Anterior cingulate cortex (tissue), 58 donors: ENCODE data around the gene ACTN2.
"Not testable (repeated sequence)": the region's sequence is repeated elsewhere in the genome, so short reads cannot be mapped to it uniquely, and the experiment has no call there.

Experiments used
- DNase-seq, 58 donors: peaks; one replicate each; lab custom pipeline; 2025; lab: John Stamatoyannopoulos, UW

The ACTN2 gene

DNA sequence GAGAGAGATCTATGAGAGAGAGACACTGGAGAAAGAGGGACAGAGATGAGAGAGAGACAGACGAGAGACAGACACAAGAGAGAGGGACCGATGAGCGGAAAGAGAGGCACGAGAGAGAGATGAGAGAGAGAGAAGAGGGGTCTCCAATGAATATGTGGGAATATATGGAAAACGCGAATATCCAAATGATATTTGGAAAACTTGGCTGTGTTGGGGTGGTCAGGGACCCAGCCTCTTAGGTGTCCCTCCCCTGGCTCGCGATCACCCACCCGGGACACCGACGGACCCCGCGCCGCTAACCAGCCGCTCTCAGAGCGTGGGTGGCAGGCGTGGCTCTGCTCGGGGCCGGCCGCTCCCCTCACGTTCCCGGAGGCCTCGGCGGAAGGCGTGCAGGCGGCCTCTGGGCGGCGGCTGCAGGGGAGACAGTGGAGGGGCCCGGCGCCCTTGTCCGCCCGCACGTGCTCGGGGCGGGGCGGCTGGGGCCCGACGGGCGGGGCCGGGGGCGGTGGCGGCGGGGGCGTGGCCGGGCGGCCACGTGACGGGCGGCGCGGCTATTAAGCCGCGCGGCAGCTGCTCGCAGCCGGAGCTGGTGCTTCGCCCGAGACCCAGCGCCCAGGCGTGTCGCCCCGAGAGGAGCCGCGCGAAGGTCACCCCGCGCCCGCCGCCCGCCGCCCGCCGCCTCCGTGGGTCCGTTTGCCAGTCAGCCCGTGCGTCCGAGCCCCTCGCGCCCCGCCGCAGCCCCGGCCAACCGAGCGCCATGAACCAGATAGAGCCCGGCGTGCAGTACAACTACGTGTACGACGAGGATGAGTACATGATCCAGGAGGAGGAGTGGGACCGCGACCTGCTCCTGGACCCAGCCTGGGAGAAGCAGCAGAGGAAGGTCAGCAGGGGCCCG, at the start of gene ACTN2:
TSS of gene ACTN2 (plus strand) at position 583 of the 898 bp plus-strand sequence. CDS start at position 758, 175 bp downstream.
- DNase-seq = peak in 36 of 58 donors; percentile 11 to 74 (median 42)

DNA sequence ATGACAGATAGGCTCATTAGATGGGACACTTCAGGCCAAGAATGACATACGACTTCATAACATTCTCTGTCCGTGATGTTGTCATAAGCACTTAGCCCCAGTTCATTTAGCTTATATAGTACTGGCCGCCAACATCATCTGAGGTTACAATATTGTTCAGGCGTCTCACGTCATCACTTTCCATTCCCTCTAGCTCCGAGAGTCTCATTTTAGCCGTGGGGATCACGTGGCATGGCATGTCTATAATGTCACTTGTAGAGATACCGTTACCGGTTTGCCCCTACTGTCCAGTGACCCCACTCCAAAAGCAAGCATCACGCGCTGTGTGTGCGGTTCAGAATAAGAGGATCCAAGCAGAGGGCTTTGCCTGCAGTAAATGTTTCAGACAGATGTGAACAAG, 47.4 kb upstream of the ACTN2 start:
- peak in 1 of 58 donors; percentile 4 for DNase-seq

DNA sequence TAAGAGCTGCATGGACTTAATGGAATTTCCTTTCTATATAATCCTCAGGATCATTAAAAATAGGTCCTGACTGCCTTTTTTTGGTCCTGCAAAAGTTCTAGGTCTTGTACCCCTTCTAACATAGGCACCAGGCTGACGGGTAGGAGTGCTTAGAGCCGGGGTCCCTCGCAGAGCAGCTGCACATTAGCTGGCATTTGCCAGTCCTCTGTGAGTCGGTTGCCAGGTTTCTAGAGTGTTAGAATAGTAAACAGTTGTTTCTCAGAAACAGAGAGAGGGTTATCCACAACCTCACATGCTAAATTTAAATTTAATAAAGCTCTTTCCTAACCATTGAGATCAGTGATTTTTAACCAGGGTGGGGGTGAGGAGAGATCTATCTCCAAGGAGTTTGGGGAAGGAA, 46.6 kb upstream of the ACTN2 start:
- DNase-seq = no peak

DNA sequence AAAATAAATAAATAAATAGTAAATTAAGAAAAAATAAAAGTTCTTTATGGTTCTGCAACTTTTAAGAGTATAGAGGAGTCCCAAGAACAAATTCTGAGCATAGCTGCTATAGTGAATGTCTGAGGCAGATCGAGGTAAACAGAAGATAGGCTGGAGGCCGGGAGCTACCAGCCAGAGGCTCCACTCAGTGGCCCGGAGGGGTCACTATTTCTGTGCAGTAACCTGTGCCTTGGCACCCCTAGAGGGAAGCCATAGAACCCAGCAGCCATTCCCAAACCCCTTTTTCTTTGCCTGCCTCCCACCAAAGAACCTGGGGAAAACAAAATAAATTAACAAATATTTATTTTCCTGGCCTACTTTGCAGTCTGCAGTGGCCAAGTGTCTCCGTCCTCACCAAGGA, 43.5 kb upstream of the ACTN2 start:
- DNase-seq = no peak

DNA sequence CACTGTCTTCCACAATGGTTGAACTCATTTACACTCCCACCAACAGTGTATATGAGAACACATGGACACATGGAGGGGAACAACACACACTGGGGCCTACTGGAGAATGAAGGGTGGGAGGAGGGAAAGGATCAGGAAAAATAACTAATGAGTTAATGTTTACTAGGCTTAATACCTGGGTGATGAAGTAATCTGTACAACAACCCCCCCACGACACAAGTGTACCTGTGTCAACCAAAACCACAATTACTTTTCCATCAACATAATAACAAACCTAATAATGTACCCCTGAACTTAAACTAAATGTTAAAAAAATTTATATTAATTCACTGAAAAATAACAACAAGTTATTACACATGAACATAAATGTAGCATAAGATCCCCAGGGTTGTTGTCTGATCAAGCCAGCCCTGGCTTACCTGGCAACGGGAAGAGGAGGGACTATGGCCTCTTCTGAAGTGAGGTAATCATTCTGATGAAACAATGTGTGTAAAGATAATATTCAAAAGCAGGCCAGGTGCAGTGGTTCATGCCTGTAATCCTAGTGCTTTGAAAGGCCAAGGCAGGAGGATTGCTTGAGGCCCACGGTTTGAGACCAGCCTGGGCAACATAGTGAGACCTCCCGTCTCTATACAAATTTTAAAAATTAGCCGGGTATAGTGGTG, 41.2 kb upstream of the ACTN2 start:
- DNase-seq = no peak

DNA sequence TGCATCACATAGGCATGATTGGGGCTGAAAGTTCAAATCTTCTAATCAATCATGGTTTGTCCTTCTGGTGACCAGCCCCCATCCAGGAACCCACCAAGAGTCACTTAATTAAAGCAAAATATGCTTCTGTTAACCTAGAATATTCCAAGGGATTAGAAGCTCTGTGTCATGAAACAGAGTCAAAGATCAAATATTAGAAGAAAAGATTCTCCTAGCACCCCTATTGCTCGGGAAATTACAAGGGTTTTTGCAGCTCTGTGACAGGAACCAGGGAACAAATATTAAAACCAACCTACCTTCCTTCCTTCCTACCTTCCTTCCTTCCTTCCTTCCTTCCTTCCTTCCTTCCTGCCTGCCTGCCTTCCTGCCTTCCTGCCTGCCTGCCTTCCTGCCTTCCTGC, 31.8 kb upstream of the ACTN2 start:
- DNase-seq = no peak

DNA sequence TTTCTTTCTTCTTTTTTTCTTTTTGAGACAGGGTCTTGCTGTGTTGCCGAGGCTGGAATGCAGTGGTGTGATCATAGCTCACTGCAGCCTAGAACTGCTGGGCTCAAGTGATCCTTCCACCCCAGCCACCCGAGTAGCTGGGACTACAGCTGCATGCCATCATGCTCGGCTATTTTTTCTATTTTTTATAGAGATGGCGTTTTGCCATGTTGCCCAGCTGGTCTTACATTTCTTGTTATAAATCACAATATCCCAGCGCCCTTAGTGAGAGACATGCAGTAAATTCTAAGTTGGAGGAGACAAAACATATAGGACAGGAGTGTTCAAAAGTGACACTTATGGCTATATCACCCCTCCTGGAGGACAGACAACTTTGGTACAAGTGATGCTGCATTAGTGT, 31.3 kb upstream of the ACTN2 start:
- DNase-seq = peak in 4 of 58 donors; percentile 1 to 19 (median 2)

DNA sequence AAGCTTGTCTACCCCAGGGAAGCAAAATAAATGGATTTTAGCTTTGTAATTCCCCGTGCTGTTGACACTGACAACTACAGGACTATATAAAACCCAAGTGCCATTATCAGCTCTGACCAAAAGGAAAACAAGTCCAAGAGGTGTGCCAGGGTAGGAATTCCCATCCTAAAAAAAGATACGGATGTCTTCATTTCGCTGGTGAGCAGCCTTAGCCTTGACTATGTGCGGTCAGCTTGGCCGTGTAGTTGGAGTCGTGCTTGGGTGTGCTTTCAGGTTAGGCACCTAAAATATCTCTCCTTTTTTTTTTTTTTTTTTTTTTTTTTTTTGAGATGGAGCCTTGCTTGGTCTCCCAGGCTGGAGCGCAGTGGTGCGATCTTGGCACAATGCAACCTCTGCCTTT, 28.9 kb upstream of the ACTN2 start:
- DNase-seq = no peak

DNA sequence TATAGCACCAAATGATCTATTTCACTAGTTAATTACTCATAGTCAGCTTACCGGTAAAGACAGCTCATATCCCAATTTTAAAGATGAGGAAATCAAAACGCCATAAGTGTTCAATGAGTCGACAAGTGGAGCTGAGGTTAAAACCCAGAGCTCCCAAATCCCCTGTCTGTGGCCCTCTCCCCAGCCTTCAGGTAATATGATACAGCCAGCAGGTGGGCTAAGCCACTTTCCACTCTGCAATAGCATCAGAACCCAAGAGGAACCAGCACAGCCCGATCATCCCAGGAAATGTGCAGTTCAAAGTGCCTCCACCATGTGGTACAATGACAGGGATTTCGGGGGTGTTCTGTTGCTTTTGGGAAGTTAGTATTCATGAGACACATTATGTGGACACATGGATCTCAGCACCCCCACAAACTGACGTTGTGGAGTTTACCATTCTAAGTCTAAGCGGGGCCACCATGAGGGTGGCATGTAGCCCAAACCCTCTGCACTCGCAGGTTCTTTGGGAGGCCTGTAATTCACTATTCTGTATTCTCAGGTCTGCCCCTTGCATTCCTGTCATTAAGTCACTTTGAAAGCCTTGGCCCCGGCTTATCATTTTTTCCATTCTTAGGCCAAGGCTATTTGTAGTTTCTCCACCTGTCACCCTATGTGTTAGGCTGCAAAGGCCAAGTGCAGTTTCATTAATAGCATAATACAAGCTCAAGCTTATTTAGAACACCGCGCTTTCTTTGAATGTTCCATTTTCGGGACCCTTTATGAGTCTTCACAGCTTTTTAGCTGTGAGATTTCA, 26.3 kb upstream of the ACTN2 start:
- DNase-seq = no peak

DNA sequence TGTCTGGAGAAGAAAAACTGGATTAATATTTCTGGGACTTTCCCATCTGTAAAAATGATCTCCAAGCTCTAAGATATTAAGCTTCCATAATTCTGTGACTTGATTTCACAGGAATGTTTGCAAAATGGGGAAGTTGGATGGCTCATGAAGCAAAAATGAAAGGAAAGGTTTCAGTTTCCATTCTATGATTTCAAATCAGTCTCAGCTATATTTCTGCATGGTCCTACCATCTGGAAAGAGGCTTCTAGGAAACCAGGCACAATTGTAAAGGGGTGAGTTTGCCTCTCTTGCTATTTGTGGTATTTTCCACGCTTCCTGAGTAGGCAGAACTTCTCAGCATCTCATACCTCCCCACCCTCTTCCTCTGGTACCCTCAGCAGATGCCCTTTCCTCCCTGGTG, 22.4 kb upstream of the ACTN2 start:
- no peak for DNase-seq

DNA sequence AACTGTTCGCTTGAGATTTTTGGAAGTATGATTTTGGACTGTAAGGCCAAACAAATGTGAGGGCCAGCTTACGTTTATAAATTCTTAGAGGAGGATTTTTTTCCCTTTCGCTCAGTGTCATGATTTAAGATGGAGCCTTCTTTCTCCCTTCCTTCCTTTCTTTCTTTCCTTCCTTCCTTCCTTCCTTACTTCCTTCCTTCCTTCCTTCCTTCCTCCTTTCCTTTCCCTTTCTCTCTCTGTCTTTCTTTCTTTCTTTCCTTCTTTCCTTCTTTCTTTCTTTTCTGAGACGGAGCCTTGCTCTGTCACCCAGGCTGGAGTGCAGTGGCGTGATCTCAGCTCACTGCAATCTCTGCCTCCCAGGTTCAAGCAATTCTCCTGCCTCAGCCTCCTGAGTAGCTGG, 17.4 kb upstream of the ACTN2 start:
- not testable (repeated sequence) for DNase-seq

DNA sequence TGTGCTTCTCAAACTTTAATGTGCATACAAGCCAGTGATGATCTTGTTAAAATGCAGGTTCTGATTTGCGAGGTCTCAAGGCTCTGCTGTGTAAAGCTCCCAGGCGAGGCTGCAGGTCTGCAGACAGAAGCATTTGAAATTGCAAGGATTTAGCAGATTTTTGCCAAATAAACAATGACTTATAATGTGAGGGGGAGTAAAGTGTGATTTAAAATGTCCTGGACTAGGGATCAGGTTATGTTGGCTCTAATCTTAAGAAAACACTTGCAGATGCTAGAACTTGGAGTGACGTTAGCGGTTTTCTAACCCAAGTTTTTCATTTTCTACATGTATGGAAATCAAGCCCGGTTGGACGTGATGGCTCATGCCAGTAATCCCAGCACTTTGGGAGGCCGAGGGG, 16.2 kb upstream of the ACTN2 start:
- DNase-seq = no peak

DNA sequence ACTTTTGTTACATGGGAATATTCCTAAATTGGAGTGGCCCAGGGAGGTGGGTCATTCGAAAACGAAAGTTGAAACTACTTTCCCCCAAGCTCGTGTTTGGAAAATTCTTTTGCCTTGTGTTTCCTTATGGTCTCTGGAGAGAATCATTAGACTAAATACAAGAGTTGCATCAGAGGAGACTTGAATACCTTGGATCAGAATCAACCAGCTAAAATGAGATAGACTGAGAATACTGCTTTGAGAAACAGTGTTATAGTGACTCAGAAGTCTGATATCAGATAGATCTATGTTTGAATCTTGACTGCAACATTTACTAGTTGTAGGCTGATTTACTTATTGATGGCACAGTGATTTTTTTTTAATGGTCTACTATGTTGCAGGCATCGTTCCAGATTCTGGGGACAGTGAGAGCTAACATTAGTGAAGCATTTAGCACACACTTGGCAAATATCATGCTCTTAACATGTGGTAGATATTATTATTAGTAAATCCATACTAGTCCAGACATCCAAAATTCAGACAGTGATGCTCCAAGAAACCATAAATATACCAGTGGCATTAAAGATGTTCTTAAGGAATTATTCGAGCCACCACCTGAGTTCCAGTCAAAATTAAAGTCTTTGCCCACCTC, 12.9 kb upstream of the ACTN2 start:
- DNase-seq = no peak

DNA sequence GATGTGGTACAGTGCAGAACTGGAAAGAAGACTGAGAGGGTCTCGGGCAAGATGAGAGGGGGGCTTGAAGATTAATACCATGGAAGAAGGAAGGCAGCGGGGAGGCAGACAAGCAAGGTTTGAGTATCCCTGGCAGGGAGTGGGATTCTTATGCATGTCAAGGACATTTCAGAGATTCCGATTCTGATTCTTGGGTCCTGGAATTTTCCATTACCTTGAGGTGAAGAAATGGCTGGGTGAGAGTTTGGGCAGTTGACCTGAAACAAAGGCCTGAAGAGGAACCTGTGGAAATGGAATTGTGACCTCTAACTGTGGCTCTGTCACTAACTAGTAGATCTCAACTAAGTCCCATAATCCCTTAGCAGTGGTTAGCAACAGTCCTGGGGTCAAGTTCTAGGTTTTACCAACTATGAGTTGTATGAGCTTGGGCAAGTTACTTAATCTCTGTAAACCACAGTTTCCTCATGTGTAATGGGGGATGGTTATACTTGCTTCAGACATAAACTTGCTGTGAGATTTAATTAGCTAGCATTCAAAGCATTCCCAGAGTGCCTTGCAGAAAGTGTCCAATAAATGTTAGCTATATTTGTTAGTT, 8.6 kb upstream of the ACTN2 start:
- DNase-seq = no peak

DNA sequence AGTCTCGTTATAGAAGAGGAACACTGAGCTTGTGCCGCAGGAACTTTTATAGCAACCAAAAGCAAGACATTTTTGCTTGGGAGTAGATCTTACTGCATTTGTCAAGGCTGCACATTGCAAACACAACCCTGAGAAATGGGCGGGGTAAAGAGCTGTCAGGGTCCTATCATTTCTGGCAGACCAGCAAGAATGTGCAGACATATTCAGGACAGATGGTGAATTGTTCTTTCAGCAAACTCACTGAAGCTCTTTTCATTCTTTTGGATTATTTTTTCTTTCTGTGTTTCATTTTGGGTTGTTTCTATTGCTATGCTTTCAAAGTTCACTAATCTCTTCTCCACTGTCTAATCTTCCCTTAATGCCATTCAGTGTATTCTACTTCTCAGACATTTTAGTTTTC, 5.1 kb upstream of the ACTN2 start:
- no peak for DNase-seq

DNA sequence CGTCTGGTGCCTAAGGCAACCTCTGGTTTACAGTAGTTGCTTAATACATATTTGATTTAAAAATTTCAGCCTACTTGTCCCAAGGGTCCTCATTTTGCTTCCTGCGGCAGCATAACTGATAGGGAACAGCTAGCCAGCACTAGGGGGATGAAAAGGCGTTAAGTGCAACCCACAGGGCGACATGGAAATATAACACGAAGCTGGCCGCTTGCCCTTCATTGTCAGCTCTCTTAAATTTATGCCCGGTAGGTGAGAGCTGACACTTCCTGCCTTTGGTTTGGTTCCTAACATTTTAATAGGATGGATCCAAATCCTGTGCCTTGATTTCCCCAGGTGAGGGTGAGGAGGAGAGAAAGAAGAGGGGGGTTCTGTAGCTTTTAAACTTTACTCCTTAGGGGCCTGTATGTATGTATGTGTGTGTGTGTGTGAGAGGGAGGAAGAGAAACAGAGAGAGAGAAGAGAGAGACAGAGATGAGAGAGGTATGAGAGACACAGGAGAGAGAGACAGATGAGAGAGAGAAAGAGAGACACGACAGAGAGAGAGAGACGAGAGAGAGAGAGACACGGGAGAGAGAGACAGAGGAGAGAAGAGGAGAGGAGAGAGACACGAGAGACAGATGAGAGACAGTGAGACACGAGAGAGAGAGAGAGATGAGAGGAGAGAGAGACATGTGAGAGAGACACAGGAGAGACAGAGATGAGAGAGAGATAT, 938 bp upstream of the ACTN2 start:
- no peak for DNase-seq

DNA sequence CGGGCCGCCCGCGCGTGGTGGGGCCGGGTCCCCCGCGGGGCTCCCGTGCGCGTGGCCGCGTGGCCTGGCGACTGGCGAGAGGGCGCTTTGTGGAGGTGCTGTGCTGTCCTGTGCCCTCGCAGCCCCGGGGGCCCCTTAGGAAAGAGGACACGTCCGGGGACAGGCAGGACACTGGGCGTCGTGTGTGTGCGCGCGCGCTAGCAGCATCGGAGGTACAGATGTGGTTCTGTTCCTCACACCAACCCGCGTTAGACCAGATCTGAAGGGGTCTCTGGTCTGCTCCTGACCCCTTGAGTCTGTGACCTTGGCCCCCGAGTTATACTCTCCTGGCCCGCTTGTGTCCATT, 489 bp downstream of the ACTN2 start:
- peak in 2 of 58 donors; percentile 5 to 30 for DNase-seq

DNA sequence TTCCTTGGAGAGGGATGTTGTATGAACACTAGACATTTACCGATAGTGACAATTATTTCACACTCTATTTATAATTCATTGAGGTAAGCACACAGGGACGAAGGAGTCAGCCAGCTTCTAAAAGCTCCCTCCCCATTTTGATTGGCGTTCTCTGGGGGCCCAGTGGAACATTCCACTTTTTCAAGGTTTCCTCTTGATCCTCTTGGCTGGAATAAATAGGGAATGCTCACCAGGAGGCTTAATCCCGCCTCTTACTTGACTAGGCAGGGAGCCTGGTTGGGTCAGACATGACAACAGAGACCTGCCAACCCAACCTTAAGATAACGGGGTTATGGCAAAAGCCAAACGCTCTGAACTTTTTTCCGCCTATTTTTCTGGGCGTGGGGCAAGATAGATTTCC, 974 bp downstream of the ACTN2 start:
- peak in 1 of 58 donors; percentile 34 for DNase-seq

DNA sequence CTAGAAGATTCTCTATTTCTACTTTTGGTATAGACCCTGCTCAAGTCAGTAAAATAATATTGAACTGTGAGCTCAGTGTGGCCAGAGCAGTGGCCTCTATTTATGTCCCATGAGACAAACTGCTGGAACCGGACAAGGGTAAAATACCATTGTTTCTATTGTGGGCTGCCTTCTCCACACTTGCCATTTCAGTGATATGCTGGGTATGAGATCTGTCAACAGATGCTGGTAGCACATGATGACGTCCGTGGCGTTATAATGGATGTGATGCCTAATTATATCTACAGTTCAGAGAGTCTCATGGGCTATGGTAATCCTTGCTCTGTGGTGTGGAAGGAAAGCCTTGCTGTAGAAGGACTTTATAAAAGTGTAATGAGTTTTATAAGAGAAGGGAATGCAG, 2.4 kb downstream of the ACTN2 start:
- DNase-seq = no peak
